Raji (cell line): ENCODE measurements around the gene UTS2B.

ENCODE experiments used
- POLR2A ChIP-seq: IDR thresholded peaks from 2 replicates; pipeline ENCODE4 v1.6.1; 2011; ENCODE audit warnings: low read depth, low read length, control low read depth; ENCODE audit not compliant: insufficient read depth

Gene UTS2B

GRCh38 chr3:191329654-191330529 lies at the start of gene UTS2B:
TSS of gene UTS2B (minus strand) at chr3:191330526. CDS start at chr3:191282189, 48,337 bp downstream.
- no peak for TF ChIP-seq POLR2A

GRCh38 chr3:191380001-191380400 lies 49.7 kb upstream of the UTS2B start:
- TF ChIP-seq POLR2A = no peak

- no peak for TF ChIP-seq POLR2A
Measured at GRCh38 chr3:191379446-191379845, 49.1 kb upstream of the UTS2B start.

GRCh38 chr3:191378142-191378812 lies 48.0 kb upstream of the UTS2B start:
- no peak for TF ChIP-seq POLR2A

GRCh38 chr3:191376516-191377141 lies 46.3 kb upstream of the UTS2B start:
- TF ChIP-seq POLR2A = no peak

GRCh38 chr3:191373327-191373726 lies 43.0 kb upstream of the UTS2B start:
- TF ChIP-seq POLR2A = no peak

GRCh38 chr3:191372122-191372521 lies 41.8 kb upstream of the UTS2B start:
- TF ChIP-seq POLR2A = no peak

- no peak for TF ChIP-seq POLR2A
Measured at GRCh38 chr3:191369616-191370010, 39.3 kb upstream of the UTS2B start.

GRCh38 chr3:191368755-191369615 lies 38.7 kb upstream of the UTS2B start:
- no peak for TF ChIP-seq POLR2A

GRCh38 chr3:191366675-191367074 lies 36.3 kb upstream of the UTS2B start:
- TF ChIP-seq POLR2A = no peak

GRCh38 chr3:191363221-191363620 lies 32.9 kb upstream of the UTS2B start:
- no peak for TF ChIP-seq POLR2A

GRCh38 chr3:191362524-191363090 lies 32.3 kb upstream of the UTS2B start:
- no peak for TF ChIP-seq POLR2A

GRCh38 chr3:191362037-191362436 lies 31.7 kb upstream of the UTS2B start:
- TF ChIP-seq POLR2A = no peak

GRCh38 chr3:191361456-191361855 lies 31.1 kb upstream of the UTS2B start:
- no peak for TF ChIP-seq POLR2A
